Fibroblast of mammary gland (primary cell): Measurements from ENCODE around the gene PADI1.

Experiments
- DNase-seq: peaks from one replicate; pipeline ENCODE4 v3.0.0-alpha.2; 2010; ENCODE audit warnings: low read depth
- H3K4me3 ChIP-seq: 2 replicates; pipeline ENCODE4 v1.5.1; 2011; ENCODE audit warnings: low read depth, mild to moderate bottlenecking, low read length, moderate library complexity; ENCODE audit not compliant: control insufficient read depth
- TF ChIP-seq, protein P1 (sequence below): conservative IDR thresholded peaks from 2 replicates; pipeline ENCODE4 v1.5.1; 2011; ENCODE audit warnings: low read depth, low read length, inconsistent platforms; ENCODE audit not compliant: control insufficient read depth, insufficient read depth

Gene PADI1

DNA sequence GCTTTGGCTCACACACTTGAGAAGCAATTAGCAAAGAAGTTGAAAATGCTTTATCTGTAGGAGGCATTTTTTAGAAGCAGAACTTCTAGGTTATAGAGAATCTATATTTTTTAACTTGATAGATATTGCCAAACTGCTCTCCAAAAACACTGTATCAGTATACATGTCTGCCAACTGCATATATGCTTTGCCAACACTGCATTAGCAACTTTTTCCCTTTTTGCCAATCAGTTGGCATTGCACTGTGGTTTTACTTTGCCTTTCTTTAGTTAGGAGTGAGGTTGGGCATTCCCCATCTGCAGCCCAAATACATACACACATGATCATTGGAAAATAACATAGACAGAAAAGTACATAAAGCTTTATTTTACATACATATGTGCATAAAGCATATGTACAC lies 59.0 kb downstream of the PADI1 start:
- TF ChIP-seq, protein P1, sequence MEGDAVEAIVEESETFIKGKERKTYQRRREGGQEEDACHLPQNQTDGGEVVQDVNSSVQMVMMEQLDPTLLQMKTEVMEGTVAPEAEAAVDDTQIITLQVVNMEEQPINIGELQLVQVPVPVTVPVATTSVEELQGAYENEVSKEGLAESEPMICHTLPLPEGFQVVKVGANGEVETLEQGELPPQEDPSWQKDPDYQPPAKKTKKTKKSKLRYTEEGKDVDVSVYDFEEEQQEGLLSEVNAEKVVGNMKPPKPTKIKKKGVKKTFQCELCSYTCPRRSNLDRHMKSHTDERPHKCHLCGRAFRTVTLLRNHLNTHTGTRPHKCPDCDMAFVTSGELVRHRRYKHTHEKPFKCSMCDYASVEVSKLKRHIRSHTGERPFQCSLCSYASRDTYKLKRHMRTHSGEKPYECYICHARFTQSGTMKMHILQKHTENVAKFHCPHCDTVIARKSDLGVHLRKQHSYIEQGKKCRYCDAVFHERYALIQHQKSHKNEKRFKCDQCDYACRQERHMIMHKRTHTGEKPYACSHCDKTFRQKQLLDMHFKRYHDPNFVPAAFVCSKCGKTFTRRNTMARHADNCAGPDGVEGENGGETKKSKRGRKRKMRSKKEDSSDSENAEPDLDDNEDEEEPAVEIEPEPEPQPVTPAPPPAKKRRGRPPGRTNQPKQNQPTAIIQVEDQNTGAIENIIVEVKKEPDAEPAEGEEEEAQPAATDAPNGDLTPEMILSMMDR = no peak
- no peak overlapping the region for H3K4me3 ChIP-seq
- no peak for DNase-seq

DNA sequence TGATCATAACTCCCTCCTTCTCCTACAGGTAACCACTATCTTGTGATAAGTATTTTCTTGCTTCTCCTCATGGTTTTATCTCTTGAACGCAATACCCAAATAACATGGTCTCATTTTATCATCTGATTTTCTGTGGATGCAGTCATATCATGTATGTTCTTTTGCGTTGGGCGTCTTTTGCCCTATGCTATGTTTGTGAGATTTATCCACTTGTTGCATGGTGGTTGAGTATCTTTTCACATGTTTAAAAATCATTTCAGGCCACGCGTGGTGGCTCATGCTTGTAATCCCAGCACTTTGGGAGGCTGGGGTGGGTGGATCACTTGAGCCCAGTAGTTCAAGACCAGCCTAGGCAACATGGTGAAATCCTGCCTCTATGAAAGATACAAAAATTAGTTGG lies 59.5 kb downstream of the PADI1 start:
- no peak for DNase-seq
- TF ChIP-seq, protein P1 = no peak
- H3K4me3 ChIP-seq = no peak overlapping the region

DNA sequence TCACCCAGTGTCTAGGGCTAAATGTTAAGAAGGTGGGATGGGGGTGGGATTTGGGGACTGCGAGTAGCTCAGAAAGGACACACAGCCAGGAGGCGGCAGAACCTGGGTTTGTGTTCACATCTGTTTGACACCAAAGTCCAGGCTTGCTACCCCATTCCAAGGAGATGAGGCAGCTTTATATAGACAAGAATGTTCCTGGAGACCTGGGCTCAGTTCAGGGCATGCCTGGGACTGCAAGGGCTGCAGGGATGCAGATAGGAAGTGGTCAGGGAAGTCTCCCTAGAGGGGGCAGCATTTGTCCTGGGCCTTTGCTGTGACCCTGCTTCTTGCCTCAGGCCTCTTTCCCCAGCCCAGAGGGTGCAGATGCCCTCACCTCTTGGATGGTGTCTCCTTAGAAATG lies 60.2 kb downstream of the PADI1 start:
- TF ChIP-seq, protein P1 = no peak
- DNase-seq = no peak
- H3K4me3 ChIP-seq = no peak overlapping the region

DNA sequence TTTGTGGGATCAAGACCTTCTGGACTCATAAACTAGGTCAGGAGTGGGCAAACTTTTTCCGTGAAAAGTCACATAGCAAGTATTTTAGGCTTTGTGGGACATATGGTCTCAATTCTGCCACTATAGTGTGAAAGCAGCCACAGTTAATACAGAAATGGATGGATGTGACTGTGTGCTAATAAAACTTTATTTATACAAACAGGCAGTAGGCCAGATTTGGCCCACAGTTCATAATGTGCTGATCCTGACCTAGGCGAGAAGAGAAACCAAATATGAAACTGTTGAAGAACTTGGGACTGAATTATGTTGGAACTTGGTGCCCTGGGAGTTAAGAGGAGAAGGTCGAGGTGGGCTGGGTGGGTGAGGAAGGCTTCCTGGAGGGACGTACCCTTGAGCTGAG lies 61.0 kb downstream of the PADI1 start:
- DNase-seq = no peak
- H3K4me3 ChIP-seq = no peak overlapping the region
- TF ChIP-seq, protein P1 = no peak

DNA sequence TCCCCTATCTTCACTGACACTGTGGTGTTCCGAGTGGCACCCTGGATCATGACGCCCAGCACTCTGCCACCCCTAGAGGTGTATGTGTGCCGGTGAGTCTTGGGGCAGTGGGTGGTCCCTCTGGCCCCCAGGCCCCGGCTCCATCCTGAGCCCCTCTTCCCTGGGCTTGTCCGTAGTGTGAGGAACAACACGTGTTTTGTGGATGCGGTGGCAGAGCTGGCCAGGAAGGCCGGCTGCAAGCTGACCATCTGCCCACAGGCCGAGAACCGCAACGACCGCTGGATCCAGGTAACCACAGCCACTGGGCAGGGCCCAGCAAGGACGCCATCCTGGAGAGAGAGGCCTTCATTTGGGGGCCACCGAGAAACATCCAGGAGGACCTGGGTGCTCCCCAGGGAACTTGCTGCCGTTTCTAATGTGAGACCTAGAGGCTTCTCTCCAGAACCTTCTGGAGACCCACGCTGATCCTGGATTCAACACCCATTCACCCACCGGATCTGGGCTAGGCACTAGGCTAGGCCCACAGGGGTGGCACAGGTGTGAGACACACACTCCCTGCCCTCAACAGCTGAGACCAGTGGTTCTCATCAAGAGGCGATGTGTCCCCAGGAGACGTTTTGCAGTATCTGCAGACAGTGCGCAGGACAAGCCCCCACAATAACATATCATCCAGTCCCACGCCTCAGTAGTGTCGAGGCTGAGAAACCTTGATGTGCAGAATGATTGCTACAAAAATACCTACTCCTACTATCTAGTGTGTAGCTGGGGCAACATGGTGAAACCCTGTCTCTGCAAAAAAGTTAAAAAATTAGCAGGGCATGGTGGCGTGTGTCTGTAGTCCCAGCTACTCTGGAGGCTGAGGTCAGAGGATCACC lies 66.2 kb downstream of the PADI1 start:
- DNase-seq = no peak
- TF ChIP-seq, protein P1 = no peak
- no peak overlapping the region for H3K4me3 ChIP-seq

DNA sequence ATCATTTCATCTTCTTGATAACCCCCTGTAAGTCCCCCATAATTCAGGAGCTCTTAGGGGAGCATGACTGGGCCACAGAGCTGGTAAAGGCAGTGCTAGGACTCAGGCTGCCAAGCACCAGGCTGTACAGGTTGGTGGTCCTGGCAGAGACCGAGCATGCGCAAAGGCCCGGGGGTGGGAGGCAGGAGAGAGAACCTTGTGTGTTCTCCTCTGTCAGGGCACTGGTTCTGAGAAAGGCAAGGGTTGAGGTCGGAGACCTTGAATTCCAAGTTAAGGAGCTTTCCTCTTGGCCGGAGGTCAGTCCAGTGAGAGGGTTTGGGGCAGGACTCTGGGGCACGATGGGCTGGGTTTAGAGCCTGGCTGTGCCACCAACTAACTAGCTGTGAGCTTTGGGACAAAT lies 67.1 kb downstream of the PADI1 start:
- DNase-seq = no peak
- TF ChIP-seq, protein P1 = no peak
- H3K4me3 ChIP-seq = no peak overlapping the region
